Activated CD8-positive, alpha-beta memory T cell treated with anti-CD3 and anti-CD28 coated beads, Interleukin-2, amount 50 U/mL, for 48 hours (primary cell): ENCODE measurements around the gene LRRC8E.

ENCODE experiments used
- DNase-seq: peaks from one replicate; pipeline ENCODE4 v3.0.0-alpha.2; 2020

The LRRC8E gene

GRCh38 chr19:7888145-7888825 is at the start of gene LRRC8E:
TSS of gene LRRC8E (plus strand) at chr19:7888510. CDS start at chr19:7895604, 7,094 bp downstream.
- DNase-seq, result peak; percentile 80

GRCh38 chr19:7839476-7839875 is 48.8 kb upstream of the LRRC8E start:
- DNase-seq, result no peak

- no peak for DNase-seq
Measured at GRCh38 chr19:7840629-7841028, 47.7 kb upstream of the LRRC8E start.

GRCh38 chr19:7841751-7842660 is 46.3 kb upstream of the LRRC8E start:
- no peak for DNase-seq

- DNase-seq, result no peak
Measured at GRCh38 chr19:7842661-7843294, 45.5 kb upstream of the LRRC8E start.

GRCh38 chr19:7843521-7843920 is 44.8 kb upstream of the LRRC8E start:
- no peak for DNase-seq

GRCh38 chr19:7844405-7844804 is 43.9 kb upstream of the LRRC8E start:
- no peak for DNase-seq

- no peak for DNase-seq
Measured at GRCh38 chr19:7844951-7845350, 43.4 kb upstream of the LRRC8E start.

GRCh38 chr19:7845390-7846154 is 42.7 kb upstream of the LRRC8E start:
- DNase-seq, result no peak

- DNase-seq, result no peak
Measured at GRCh38 chr19:7846155-7846646, 42.1 kb upstream of the LRRC8E start.

- DNase-seq, result no peak
Measured at GRCh38 chr19:7847664-7848063, 40.6 kb upstream of the LRRC8E start.

GRCh38 chr19:7848779-7849457 is 39.4 kb upstream of the LRRC8E start:
- DNase-seq, result no peak

- DNase-seq, result no peak
Measured at GRCh38 chr19:7849631-7849999, 38.7 kb upstream of the LRRC8E start.

GRCh38 chr19:7850000-7850813 is 38.1 kb upstream of the LRRC8E start:
- no peak for DNase-seq

- DNase-seq, result no peak
Measured at GRCh38 chr19:7850945-7851622, 37.2 kb upstream of the LRRC8E start.

GRCh38 chr19:7851623-7852500 is 36.4 kb upstream of the LRRC8E start:
- no peak for DNase-seq

- DNase-seq, result peak; percentile 92
Measured at GRCh38 chr19:7852851-7853769, 35.2 kb upstream of the LRRC8E start.

GRCh38 chr19:7853770-7854128 is 34.6 kb upstream of the LRRC8E start:
- no peak for DNase-seq
